Lower leg skin (tissue), 4 donors: ENCODE data around the gene CIAO2B. TPM values are rescaled to one million over a fixed set of nuclear protein-coding genes. Genes with fewer than 3 reads are reported as not detected.

Experiments
- DNase-seq, 2 donors: peaks; one replicate each; pipeline ENCODE4 v3.0.0-alpha.2; 2019; ENCODE audit warnings: low spot score in 2 of 2
- H3K4me3 ChIP-seq: fragments of 200-600 bp; sonication (generic); 2 replicates; pipeline ENCODE4 v1.5.1; 2017; ENCODE audit warnings: mild to moderate bottlenecking, low read depth; ENCODE audit not compliant: poor library complexity, severe bottlenecking
- CTCF ChIP-seq, 3 donors: fragments of 450-650 bp; IDR thresholded peaks; one replicate each; pipeline ENCODE4 v1.5.1; 2016; ENCODE audit warnings: antibody characterized with exemption in 3 of 3, mild to moderate bottlenecking in 3 of 3, moderate library complexity in 2 of 3
- POLR2A ChIP-seq, 2 donors: fragments of 450-650 bp; IDR thresholded peaks; one replicate each; pipeline ENCODE4 v1.6.1; 2016 to 2017; ENCODE audit warnings: antibody characterized with exemption in 2 of 2, mild to moderate bottlenecking in 1 of 2, moderate library complexity in 1 of 2
- WGBS, 2 donors: methylation state at CpG; one replicate each; pipeline ENCODE4 v1.1.5; 2018; 5-methylcytosine and 5-hydroxymethylcytosine counted together
- intact Hi-C: fragments of 100-400 bp; cut with DNase I; formaldehyde crosslinking; loops from one replicate; pipeline ENCODE4 v1.15.0; 2023; ENCODE audit warnings: low total_unique reads
- total RNA-seq, 4 donors: library from RNA; depleted of rRNA; stranded (reverse); fragments of >200 nt; gene quantifications; one replicate each; pipeline ENCODE4 v1.1.0, GENCODE V29; 2016

Gene CIAO2B
- total RNA-seq, 4 donors from 2014 or later: 39.3 to 60.3 (median 55.4) TPM

GRCh38 chr16:66926171-66926947, 7.8 kb downstream of the CIAO2B start:
- DNase-seq: no peak
- no peak for TF ChIP-seq CTCF (IDR thresholded peaks at IDR 0.05)
- no peak overlapping the region for H3K4me3 ChIP-seq
- 54 to 72% methylated on average over 5 of the region's 5 CpGs for WGBS, 2 donors
- intact Hi-C loops: no loop called here

DNA sequence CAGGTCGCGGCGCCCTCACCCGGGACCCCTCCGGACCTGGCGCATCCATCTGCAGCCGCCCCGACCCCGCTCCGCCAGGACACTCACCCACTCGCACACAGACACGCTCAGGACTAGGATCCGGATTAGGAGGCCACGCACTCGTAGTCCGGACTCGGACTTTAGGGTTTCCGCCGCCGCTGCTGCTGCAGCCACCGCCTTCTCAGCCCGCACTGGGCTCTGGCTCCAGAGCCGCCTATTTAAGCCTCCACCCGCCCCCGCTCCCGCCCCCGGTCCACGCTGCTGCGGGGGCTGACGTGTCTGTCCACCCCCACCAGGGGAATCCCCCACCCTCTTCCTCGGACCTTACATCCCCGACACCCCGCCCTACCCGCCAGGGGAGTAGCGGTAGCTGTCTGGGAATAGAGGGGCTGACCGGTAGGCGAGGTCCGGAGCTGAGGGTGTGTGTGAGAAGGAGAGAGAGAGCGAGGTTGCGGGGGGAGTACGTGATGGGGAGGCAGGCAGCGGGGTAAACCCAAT, 8.8 kb downstream of the CIAO2B start, which contains the start of gene RRAD:
TSS of gene RRAD (minus strand) at position 214 of the 519 bp plus-strand sequence. CDS start 356 bp downstream, outside the sequence.
- no peak for TF ChIP-seq CTCF (IDR thresholded peaks at IDR 0.05)
- TF ChIP-seq POLR2A (IDR thresholded peaks at IDR 0.05): no peak
- no peak for DNase-seq
- intact Hi-C loops: no loop called here
- no peak within 1 kb of the TSS for H3K4me3 ChIP-seq
- 10 to 17% methylated on average over 23 to 26 of the region's 42 CpGs for WGBS, 2 donors

- TF ChIP-seq CTCF (IDR thresholded peaks at IDR 0.05) (no peak), POLR2A (IDR thresholded peaks at IDR 0.05) (no peak)
- H3K4me3 ChIP-seq: no peak overlapping the region
- 19 to 24% methylated on average over 21 to 26 of the region's 72 CpGs for WGBS, 2 donors
- intact Hi-C loops: no loop called here
- DNase-seq: no peak
Measured at GRCh38 chr16:66924527-66925321, 9.5 kb downstream of the CIAO2B start.

- no peak for DNase-seq
- intact Hi-C loops: no loop called here
- 38 to 45% methylated on average over 3 of the region's 3 CpGs for WGBS, 2 donors
- TF ChIP-seq CTCF (IDR thresholded peaks at IDR 0.05): no peak
- no peak for TF ChIP-seq POLR2A (IDR thresholded peaks at IDR 0.05)
- H3K4me3 ChIP-seq: no peak overlapping the region
Measured at GRCh38 chr16:66923866-66924265, 10.3 kb downstream of the CIAO2B start.

- DNase-seq: no peak
- no peak overlapping the region for H3K4me3 ChIP-seq
- TF ChIP-seq CTCF (IDR thresholded peaks at IDR 0.05) (no peak), POLR2A (IDR thresholded peaks at IDR 0.05) (no peak)
- 60 to 72% methylated on average over 18 of the region's 18 CpGs for WGBS, 2 donors
- intact Hi-C loops: no loop called here
Measured at GRCh38 chr16:66923247-66923731, 10.9 kb downstream of the CIAO2B start.
